ENCODE data around the gene S100A4.

GRCh38 chr1:153557877-153558276 is 12.3 kb upstream of the S100A4 start:
- TF ChIP-seq EZH2 (IDR thresholded peaks at IDR 0.05; ENCODE audit: borderline replicate concordance, low read length) (no peak), CTCF (conservative IDR thresholded peaks at IDR 0.05 in 1 of 2, IDR thresholded peaks at IDR 0.05 in 1 of 2; ENCODE audit: extremely low read depth in 1 of 2, insufficient read depth in 1 of 2, low read depth in 1 of 2, low read length in 2 of 2) (no peak)
